CD4-positive, alpha-beta T cell (primary cell): ENCODE results near the gene CASKIN2. TPM values are rescaled to one million over a fixed set of nuclear protein-coding genes. Genes with fewer than 3 reads are reported as not detected.
A peak's percentile ranks its signal among the peaks of the same experiment; 100 is the strongest.

Experiments used
- ATAC-seq: fragments of 200-7000 bp; cut with Tn5 transposase; one replicate; pipeline ENCODE4 v1.10.0; 2022; ENCODE audit warnings: mild to moderate bottlenecking; ENCODE audit not compliant: poor library complexity
- CTCF ChIA-PET: fragments of 350-600 bp; sonication (Branson Sonifier 250); formaldehyde crosslinking; loops from one replicate; lab custom pipeline; 2021; ENCODE audit warnings: antibody characterized with exemption, inconsistent platforms; lab: Charles Lee
- POLR2A ChIA-PET: fragments of 350-600 bp; sonication (Branson Sonifier 250); formaldehyde crosslinking; loops from one replicate; lab custom pipeline; 2021; ENCODE audit warnings: antibody characterized with exemption, inconsistent platforms; lab: Charles Lee
- DNase-seq, 14 experiments: peaks; one replicate each; pipeline ENCODE4 v3.0.0-alpha.2; 2013 to 2020; ENCODE audit warnings: mixed read lengths in 2 of 14
- H3K27ac ChIP-seq, 2 donors: one replicate each; pipeline versions ENCODE4 v1.5.1 to v1.7.0; 2013; ENCODE audit warnings: low read length in 2 of 2, low read depth in 1 of 2, mild to moderate bottlenecking in 1 of 2
- H3K27me3 ChIP-seq, 2 experiments: 1 replicate in 1 of 2; 2 replicates in 1 of 2; pipeline versions ENCODE4 v1.6.1 to v1.7.0; 2013; ENCODE audit warnings: low read length in 2 of 2, control low read depth in 1 of 2, mild to moderate bottlenecking in 1 of 2, moderate library complexity in 1 of 2; ENCODE audit not compliant: insufficient read depth in 2 of 2, control insufficient read depth in 1 of 2
- H3K36me3 ChIP-seq: one replicate; pipeline ENCODE4 v1.6.1; 2013; ENCODE audit warnings: low read length, control low read depth; ENCODE audit not compliant: insufficient read depth
- H3K4me1 ChIP-seq: one replicate; pipeline ENCODE4 v1.6.1; 2013; ENCODE audit warnings: low read length, control low read depth; ENCODE audit not compliant: insufficient read depth
- H3K4me3 ChIP-seq: one replicate; pipeline ENCODE4 v1.5.1; 2013; ENCODE audit warnings: mild to moderate bottlenecking, low read length, moderate library complexity
- H3K9me3 ChIP-seq, 2 experiments: 1 replicate in 1 of 2; 2 replicates in 1 of 2; pipeline versions ENCODE4 v1.6.1 to v1.7.0; 2013; ENCODE audit warnings: low read length in 2 of 2, mild to moderate bottlenecking in 2 of 2, control low read depth in 1 of 2, moderate library complexity in 1 of 2; ENCODE audit not compliant: control insufficient read depth in 1 of 2, insufficient read depth in 1 of 2
- H3K27ac Mint-ChIP-seq: one replicate; pipeline ENCODE4 v1.8.0; 2020; ENCODE audit warnings: mixed read lengths
- H3K27me3 Mint-ChIP-seq: one replicate; pipeline ENCODE4 v1.8.0; 2021; ENCODE audit warnings: mixed read lengths
- H3K36me3 Mint-ChIP-seq: one replicate; pipeline ENCODE4 v1.8.0; 2021; ENCODE audit warnings: low read depth, mixed read lengths
- H3K4me1 Mint-ChIP-seq: one replicate; pipeline ENCODE4 v1.8.0; 2021; ENCODE audit warnings: low read depth, mixed read lengths
- H3K4me3 Mint-ChIP-seq: one replicate; pipeline ENCODE4 v1.8.0; 2020; ENCODE audit warnings: mild to moderate bottlenecking, mixed read lengths
- H3K9me3 Mint-ChIP-seq: one replicate; pipeline ENCODE4 v1.8.0; 2020; ENCODE audit warnings: mixed read lengths
- intact Hi-C, 2 experiments: fragments of 100-400 bp; cut with DNase I in 1 of 2; cut with micrococcal nuclease in 1 of 2; formaldehyde crosslinking; loops; one replicate each; pipeline versions ENCODE4 v1.15.1 to v1.9.0; 2023 to 2025; cut with DNase I, micrococcal nuclease
- total RNA-seq, 174 experiments: library from RNA in 2 of 174; stranded (reverse) in 2 of 174; gene quantifications; one replicate each; pipeline ENCODE4 v1.2.3 and lab custom pipeline; 2021 to 2026
- TF ChIP-seq, protein P1 (sequence below): fragments of 200-600 bp; IDR thresholded peaks from one replicate; pipeline ENCODE4 v1.8.0; 2022; ENCODE audit warnings: antibody characterized with exemption, mild to moderate bottlenecking

CASKIN2 gene
- total RNA-seq, 2 experiments from 2014 or later, result 0.17 to 0.25 TPM

DNA sequence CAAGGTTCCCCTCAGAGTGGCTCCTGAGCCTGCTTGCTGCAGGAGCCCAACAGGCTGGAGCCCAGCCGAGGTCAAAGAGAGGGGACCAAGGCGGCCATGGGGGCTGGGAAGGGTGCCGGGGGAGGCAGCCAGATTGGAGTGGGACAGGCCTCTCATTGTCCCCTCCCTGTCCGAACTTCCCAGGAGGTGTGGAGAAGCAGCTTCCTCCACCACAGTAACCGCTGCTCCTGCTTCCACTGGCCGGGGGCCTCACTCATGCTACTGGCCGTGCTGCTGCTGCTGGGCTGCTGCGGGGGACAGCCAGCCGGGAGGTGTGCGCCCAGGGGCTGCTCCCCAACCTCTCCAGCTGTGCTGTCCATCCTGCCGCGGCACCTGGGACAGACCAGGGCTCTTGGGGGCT is 29.6 kb downstream of the CASKIN2 start:
- Mint-ChIP-seq H3K27me3 (no peaks in the 10 kb centered on the region), H3K4me1 (peaks cover 26% of the 10 kb centered on the region), H3K4me3 (no peak overlapping the region), H3K36me3 (peaks cover 27% of the 10 kb centered on the region), H3K9me3 (no peaks in the 10 kb centered on the region), H3K27ac (no peak overlapping the region)
- no peaks in the 10 kb centered on the region for H3K9me3 ChIP-seq
- DNase-seq (peak in 1 of 14 experiments; percentile 7), ATAC-seq (no peak)
- TF ChIP-seq, protein P1, sequence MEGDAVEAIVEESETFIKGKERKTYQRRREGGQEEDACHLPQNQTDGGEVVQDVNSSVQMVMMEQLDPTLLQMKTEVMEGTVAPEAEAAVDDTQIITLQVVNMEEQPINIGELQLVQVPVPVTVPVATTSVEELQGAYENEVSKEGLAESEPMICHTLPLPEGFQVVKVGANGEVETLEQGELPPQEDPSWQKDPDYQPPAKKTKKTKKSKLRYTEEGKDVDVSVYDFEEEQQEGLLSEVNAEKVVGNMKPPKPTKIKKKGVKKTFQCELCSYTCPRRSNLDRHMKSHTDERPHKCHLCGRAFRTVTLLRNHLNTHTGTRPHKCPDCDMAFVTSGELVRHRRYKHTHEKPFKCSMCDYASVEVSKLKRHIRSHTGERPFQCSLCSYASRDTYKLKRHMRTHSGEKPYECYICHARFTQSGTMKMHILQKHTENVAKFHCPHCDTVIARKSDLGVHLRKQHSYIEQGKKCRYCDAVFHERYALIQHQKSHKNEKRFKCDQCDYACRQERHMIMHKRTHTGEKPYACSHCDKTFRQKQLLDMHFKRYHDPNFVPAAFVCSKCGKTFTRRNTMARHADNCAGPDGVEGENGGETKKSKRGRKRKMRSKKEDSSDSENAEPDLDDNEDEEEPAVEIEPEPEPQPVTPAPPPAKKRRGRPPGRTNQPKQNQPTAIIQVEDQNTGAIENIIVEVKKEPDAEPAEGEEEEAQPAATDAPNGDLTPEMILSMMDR, result no peak
- CTCF ChIA-PET, result no interaction called here
- H3K4me3 ChIP-seq, result no peak overlapping the region
- H3K27me3 ChIP-seq, result no peaks in the 10 kb centered on the region
- intact Hi-C loops, result no loop called here
- POLR2A ChIA-PET, result interaction anchor here (3.1 kb wide), 1 partner anchor 31 kb away, joined by 23 read pairs; the partner anchor contains the start of gene TSEN54
- no peak overlapping the region for H3K27ac ChIP-seq
- H3K4me1 ChIP-seq, result peaks cover 30% of the 10 kb centered on the region
- H3K36me3 ChIP-seq, result peaks cover 17% of the 10 kb centered on the region

DNA sequence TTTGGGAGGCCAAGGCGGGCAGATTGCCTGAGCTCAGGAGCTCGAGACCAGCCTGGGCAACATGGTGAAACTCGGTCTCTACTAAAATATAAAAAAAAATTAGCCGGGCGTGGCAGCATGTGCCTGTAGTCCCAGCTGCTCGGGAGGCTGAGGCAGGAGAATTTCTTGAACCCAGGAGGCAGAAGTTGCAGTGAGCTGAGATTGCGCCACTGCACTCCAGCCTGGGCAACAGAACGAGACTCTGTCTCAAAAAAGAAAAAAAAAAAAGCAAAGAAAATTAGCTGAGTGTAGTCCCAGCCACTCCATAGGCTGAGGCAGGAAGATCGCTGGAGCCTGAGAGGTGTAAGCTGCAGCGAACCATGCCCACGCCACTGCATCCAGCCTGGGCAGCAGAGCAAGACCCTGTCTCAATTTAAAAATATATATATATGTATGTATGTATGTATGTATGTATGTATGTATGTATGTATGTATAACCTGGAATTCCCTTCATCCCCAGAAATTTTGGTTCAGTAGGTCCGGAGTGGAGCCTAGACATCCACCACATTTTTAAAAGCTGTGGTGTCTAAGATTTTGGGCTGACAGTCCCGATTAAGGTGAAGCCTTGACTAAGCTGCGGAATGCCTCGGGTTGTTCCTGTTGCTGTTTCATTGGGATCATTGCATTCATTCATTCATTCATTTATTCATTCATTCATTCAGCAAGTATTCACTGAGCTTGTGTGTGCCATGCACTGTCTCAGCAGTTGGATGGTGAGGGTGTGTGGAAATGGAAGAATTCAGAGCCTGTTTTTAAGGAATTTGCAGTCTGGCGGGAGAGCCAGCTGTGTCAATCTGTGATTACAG is 33.0 kb downstream of the CASKIN2 start:
- ChIA-PET CTCF (no interaction called here), POLR2A (interaction anchor here (0.6 to 1.2 kb wide), 2 partner anchors 27 to 85 kb away, joined by 3 read pairs; no protein-coding TSS in a partner anchor)
- H3K27me3 Mint-ChIP-seq, result no peaks in the 10 kb centered on the region
- H3K27ac Mint-ChIP-seq, result peak overlapping the region; percentile 61
- H3K4me3 ChIP-seq, result no peak overlapping the region
- no peaks in the 10 kb centered on the region for H3K27me3 ChIP-seq
- H3K36me3 ChIP-seq, result peaks cover 15% of the 10 kb centered on the region
- TF ChIP-seq, protein P1, result no peak
- no peak for ATAC-seq
- DNase-seq, result no peak
- no peaks in the 10 kb centered on the region for H3K9me3 Mint-ChIP-seq
- peaks cover 25% of the 10 kb centered on the region for H3K36me3 Mint-ChIP-seq
- H3K27ac ChIP-seq, result no peak overlapping the region
- no peak overlapping the region for H3K4me3 Mint-ChIP-seq
- H3K4me1 ChIP-seq, result peaks cover 16% of the 10 kb centered on the region
- H3K9me3 ChIP-seq, result no peaks in the 10 kb centered on the region
- intact Hi-C loops, result loop anchor here in 1 of 2 experiments (5.0 kb wide), 1 partner anchor 40 kb away; no protein-coding TSS in a partner anchor
- H3K4me1 Mint-ChIP-seq, result peaks cover 19% of the 10 kb centered on the region

DNA sequence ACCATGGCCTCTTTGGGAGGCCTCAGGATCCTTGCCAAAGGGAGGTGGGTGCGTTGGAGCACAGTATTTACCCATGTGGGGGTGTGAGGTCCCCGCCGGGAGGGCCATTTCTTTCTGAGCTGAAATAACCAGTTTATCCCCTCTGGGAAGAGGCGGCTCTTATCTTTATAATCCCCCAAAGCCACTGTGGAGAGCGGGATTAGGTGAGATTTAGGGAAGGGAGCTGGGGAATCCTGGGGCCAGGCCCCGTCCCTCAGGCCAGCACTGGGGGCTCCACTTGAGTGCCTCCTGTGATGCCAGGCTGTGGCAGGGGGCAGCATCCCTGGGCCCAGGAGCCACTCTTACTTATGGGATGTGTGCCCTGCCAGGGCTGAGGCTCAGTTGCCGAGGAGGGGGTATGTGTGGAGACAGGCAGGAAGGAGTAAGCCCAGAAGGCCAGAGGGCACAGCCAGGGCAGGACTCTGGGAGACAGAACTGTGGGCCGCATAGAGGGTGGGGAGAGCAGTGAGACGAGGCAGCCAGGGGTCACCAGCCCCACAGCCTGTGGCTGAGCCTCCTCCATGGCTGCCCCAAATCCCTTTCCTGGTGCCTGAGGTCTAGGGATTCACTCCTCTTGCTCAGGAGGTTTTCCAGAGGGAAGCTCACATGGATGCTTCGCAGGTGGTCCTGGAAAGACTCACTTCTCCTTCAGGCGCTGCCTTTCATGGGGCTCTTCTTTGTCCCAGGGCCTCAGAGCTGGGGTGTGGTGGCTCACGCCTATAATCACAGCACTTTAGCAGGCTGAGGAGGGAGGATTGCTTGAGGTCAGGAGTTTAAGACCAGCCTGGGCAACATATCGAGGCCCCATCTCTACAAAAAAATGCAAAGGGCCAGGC is 33.9 kb downstream of the CASKIN2 start:
- Mint-ChIP-seq H3K4me1 (peaks cover 10% of the 10 kb centered on the region), H3K36me3 (peaks cover 24% of the 10 kb centered on the region), H3K27ac (no peak overlapping the region), H3K9me3 (no peaks in the 10 kb centered on the region), H3K27me3 (no peaks in the 10 kb centered on the region), H3K4me3 (no peak overlapping the region)
- Histone ChIP-seq H3K4me3 (no peak overlapping the region), H3K27ac (no peak overlapping the region), H3K9me3 (no peaks in the 10 kb centered on the region), H3K27me3 (no peaks in the 10 kb centered on the region), H3K4me1 (peaks cover 7% of the 10 kb centered on the region), H3K36me3 (peaks cover 19% of the 10 kb centered on the region)
- POLR2A ChIA-PET, result no interaction called here
- ATAC-seq (no peak), DNase-seq (no peak)
- intact Hi-C loops, result loop anchor here in 1 of 2 experiments (5.0 kb wide), 1 partner anchor 39 kb away; no protein-coding TSS in a partner anchor
- TF ChIP-seq, protein P1, result no peak
- CTCF ChIA-PET, result no interaction called here
